Right atrium auricular region (tissue), 2 donors: Measurements from ENCODE around the gene ZBTB3. TPM values are rescaled to one million over a fixed set of nuclear protein-coding genes. Genes with fewer than 3 reads are reported as not detected.

ENCODE experiments used
- DNase-seq: peaks from one replicate; pipeline ENCODE4 v3.0.0-alpha.2; 2019; ENCODE audit warnings: low spot score
- H3K27ac ChIP-seq, 2 donors: fragments of 200-600 bp; sonication (generic); 1 replicate in 1 of 2; 2 replicates in 1 of 2; pipeline ENCODE4 v1.5.1; 2016 to 2019
- H3K27me3 ChIP-seq, 2 donors: fragments of 200-600 bp; sonication (generic); one replicate each; pipeline versions ENCODE4 v1.5.1 to v1.6.0; 2017 to 2019
- H3K36me3 ChIP-seq: fragments of 200-600 bp; sonication (generic); one replicate; pipeline ENCODE4 v1.5.1; 2016
- H3K4me1 ChIP-seq, 2 donors: fragments of 200-600 bp; sonication (generic); one replicate each; pipeline versions ENCODE4 v1.5.1 to v1.6.0; 2017 to 2019
- H3K4me3 ChIP-seq, 2 donors: fragments of 200-600 bp; sonication (generic); 1 replicate in 1 of 2; 2 replicates in 1 of 2; pipeline ENCODE4 v1.5.1; 2017 to 2019; ENCODE audit warnings: mild to moderate bottlenecking in 1 of 2, moderate library complexity in 1 of 2
- H3K9me3 ChIP-seq, 2 donors: fragments of 200-600 bp; sonication (generic); one replicate each; pipeline ENCODE4 v1.5.1; 2019
- CTCF ChIP-seq, 2 donors: fragments of 200-600 bp; sonication (generic); IDR thresholded peaks; one replicate each; pipeline ENCODE4 v1.5.1; 2019; ENCODE audit warnings: antibody characterized with exemption in 2 of 2
- total RNA-seq, 2 donors: library from RNA; depleted of rRNA; stranded (reverse); fragments of >200 nt; gene quantifications; one replicate each; pipeline ENCODE4 v1.1.0, GENCODE V29; 2016

The ZBTB3 gene
- total RNA-seq, 2 donors from 2014 or later: 5.1 to 7.8 TPM

- Histone ChIP-seq H3K4me3 (peak overlapping the region; percentile 76 to 82), H3K27me3 (no peaks in the 10 kb centered on the region), H3K9me3 (no peaks in the 10 kb centered on the region), H3K4me1 (peaks cover 0 to 51% of the 10 kb centered on the region in 2 donors), H3K27ac (peak overlapping the region; percentile 94 to 98), H3K36me3 (peaks cover 30% of the 10 kb centered on the region)
- no peak for TF ChIP-seq CTCF (IDR thresholded peaks at IDR 0.05)
- no peak for DNase-seq
These were observed 27.6 kb downstream of the ZBTB3 start for GRCh38 chr11:62726156-62726914.

GRCh38 chr11:62725646-62726045 is 28.3 kb downstream of the ZBTB3 start:
- peaks cover 0 to 45% of the 10 kb centered on the region in 2 donors for H3K4me1 ChIP-seq

GRCh38 chr11:62724171-62724570 is 29.8 kb downstream of the ZBTB3 start:
- no peak for TF ChIP-seq CTCF (IDR thresholded peaks at IDR 0.05)
- Histone ChIP-seq H3K9me3 (no peaks in the 10 kb centered on the region), H3K36me3 (peaks cover 47% of the 10 kb centered on the region), H3K27ac (no peak overlapping the region), H3K27me3 (no peaks in the 10 kb centered on the region), H3K4me1 (peaks cover 0 to 31% of the 10 kb centered on the region in 2 donors), H3K4me3 (no peak overlapping the region)
- no peak for DNase-seq

More at GRCh38 chr11:62725646-62726045, 28.3 kb downstream of the ZBTB3 start:
- TF ChIP-seq CTCF (IDR thresholded peaks at IDR 0.05): no peak
- H3K4me3 ChIP-seq: peak overlapping the region; percentile 76 to 82
- H3K9me3 ChIP-seq: no peaks in the 10 kb centered on the region
- no peaks in the 10 kb centered on the region for H3K27me3 ChIP-seq
- peak overlapping the region; percentile 94 to 98 for H3K27ac ChIP-seq
- peaks cover 33% of the 10 kb centered on the region for H3K36me3 ChIP-seq
- no peak for DNase-seq

GRCh38 chr11:62721994-62722393 is 32.0 kb downstream of the ZBTB3 start:
- Histone ChIP-seq H3K27me3 (no peaks in the 10 kb centered on the region), H3K36me3 (peaks cover 69% of the 10 kb centered on the region), H3K4me3 (no peak overlapping the region), H3K9me3 (no peaks in the 10 kb centered on the region), H3K4me1 (peaks cover 0 to 26% of the 10 kb centered on the region in 2 donors), H3K27ac (no peak overlapping the region)
- TF ChIP-seq CTCF (IDR thresholded peaks at IDR 0.05): no peak
- no peak for DNase-seq

- TF ChIP-seq CTCF (IDR thresholded peaks at IDR 0.05): no peak
- Histone ChIP-seq H3K36me3 (peaks cover 95% of the 10 kb centered on the region), H3K27me3 (no peaks in the 10 kb centered on the region), H3K9me3 (no peaks in the 10 kb centered on the region), H3K4me3 (no peak overlapping the region), H3K4me1 (peaks cover 0 to 13% of the 10 kb centered on the region in 2 donors), H3K27ac (no peak overlapping the region)
- DNase-seq: no peak
These were observed 34.5 kb downstream of the ZBTB3 start for GRCh38 chr11:62719302-62719978.
